ENCODE data around the gene ASB13. TPM values are rescaled to one million over a fixed set of nuclear protein-coding genes. Genes with fewer than 3 reads are reported as not detected.

ASB13 gene
- polyA plus RNA-seq, 1 of the 3 experiments (the other 2 are of a cell fraction): 9.2 TPM

GRCh38 chr10:5604236-5604925, 62.0 kb downstream of the ASB13 start (continued):
- TF ChIP-seq, protein P1, sequence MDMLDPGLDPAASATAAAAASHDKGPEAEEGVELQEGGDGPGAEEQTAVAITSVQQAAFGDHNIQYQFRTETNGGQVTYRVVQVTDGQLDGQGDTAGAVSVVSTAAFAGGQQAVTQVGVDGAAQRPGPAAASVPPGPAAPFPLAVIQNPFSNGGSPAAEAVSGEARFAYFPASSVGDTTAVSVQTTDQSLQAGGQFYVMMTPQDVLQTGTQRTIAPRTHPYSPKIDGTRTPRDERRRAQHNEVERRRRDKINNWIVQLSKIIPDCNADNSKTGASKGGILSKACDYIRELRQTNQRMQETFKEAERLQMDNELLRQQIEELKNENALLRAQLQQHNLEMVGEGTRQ (IDR thresholded peaks at IDR 0.05; ENCODE audit: borderline replicate concordance, low read depth, low read length): no peak
- TF ChIP-seq SIN3A (IDR thresholded peaks at IDR 0.05; ENCODE audit: borderline replicate concordance, low read depth, low read length): no peak
- no peak for TF ChIP-seq EZH2phosphoT487 (IDR thresholded peaks at IDR 0.05; ENCODE audit: borderline replicate concordance, low read depth)
- no peak for TF ChIP-seq TCF12 (IDR thresholded peaks at IDR 0.05)
- no peak for TF ChIP-seq POLR2AphosphoS5 (IDR thresholded peaks at IDR 0.05; ENCODE audit: low read depth, low read length)

GRCh38 chr10:5603848-5604170, 62.6 kb downstream of the ASB13 start:
- Histone ChIP-seq H3K9ac (no peak overlapping the region), H3F3A (replicated peaks; ENCODE audit: insufficient read depth) (no peaks in the 10 kb centered on the region), H3K4me1 (ENCODE audit: control insufficient read depth in 1 of 2, insufficient read depth in 2 of 2, low read depth in 1 of 2, low read length in 1 of 2) (no peaks in the 10 kb centered on the region; a peak in 1 of 4 replicates), H3K9me2 (no peaks in the 10 kb centered on the region), H3K27me3 (ENCODE audit: insufficient read depth) (no peaks in the 10 kb centered on the region), H4K20me1 (ENCODE audit: insufficient read depth) (no peaks in the 10 kb centered on the region), H3K4me3 (ENCODE audit: low read depth in 2 of 2, low read length in 1 of 2) (no peak overlapping the region), H3K9me3 (no peaks in the 10 kb centered on the region), H3K36me3 (replicated peaks in 1 of 2; ENCODE audit: control insufficient read depth in 1 of 2, insufficient read depth in 2 of 2, low read length in 1 of 2) (no peaks in the 10 kb centered on the region), H3K79me2 (ENCODE audit: insufficient read depth) (no peaks in the 10 kb centered on the region), H3K27ac (ENCODE audit: low read depth in 2 of 2, low read length in 1 of 2) (no peak overlapping the region), H2AFZ (ENCODE audit: low read depth) (no peak overlapping the region), H3K4me2 (no peak overlapping the region)
- 91% methylated on average over 13 of the region's 13 CpGs for WGBS (ENCODE audit: low lambda C conversion rate)
- ChIA-PET CTCF (interaction anchor here (1.4 kb wide), 1 partner anchor 19 kb away, joined by 5 read pairs; no protein-coding TSS in a partner anchor), POLR2A (no interaction called here)
- TF ChIP-seq CHD2 (IDR thresholded peaks at IDR 0.05; ENCODE audit: low read length, partially characterized antibody): no peak
- no peak for TF ChIP-seq JUND (IDR thresholded peaks at IDR 0.05)
- TF ChIP-seq GABPA (IDR thresholded peaks at IDR 0.05; ENCODE audit: low read depth): no peak
- no peak for TF ChIP-seq MAX (IDR thresholded peaks at IDR 0.05; ENCODE audit: low read depth)
- TF ChIP-seq RCOR1 (IDR thresholded peaks at IDR 0.05; ENCODE audit: low read length): no peak
- TF ChIP-seq RFX5 (IDR thresholded peaks at IDR 0.05; ENCODE audit: low read length): no peak
- no peak for TF ChIP-seq ELF1 (IDR thresholded peaks at IDR 0.05)
- no peak for TF ChIP-seq MEF2A (IDR thresholded peaks at IDR 0.05; ENCODE audit: borderline replicate concordance, low read depth)
- TF ChIP-seq, protein P1 (IDR thresholded peaks at IDR 0.05; ENCODE audit: borderline replicate concordance, low read depth, low read length): no peak
- no peak for TF ChIP-seq YY1 (IDR thresholded peaks at IDR 0.05; ENCODE audit: low read depth)
- TF ChIP-seq MXI1 (IDR thresholded peaks at IDR 0.05; ENCODE audit: low read depth, low read length): no peak
- TF ChIP-seq CTCF (IDR thresholded peaks at IDR 0.05): no peak
- no peak for TF ChIP-seq TCF12 (IDR thresholded peaks at IDR 0.05)
- TF ChIP-seq SMC3 (IDR thresholded peaks at IDR 0.05; ENCODE audit: low read depth, low read length): no peak
- no peak for TF ChIP-seq RAD21 (IDR thresholded peaks at IDR 0.05; ENCODE audit: low read length)
- no peak for TF ChIP-seq PBX3 (IDR thresholded peaks at IDR 0.05)
- TF ChIP-seq FOXM1 (IDR thresholded peaks at IDR 0.05; ENCODE audit: low read depth): no peak
- DNase-seq: no peak
